Fibroblast of villous mesenchyme (primary cell): ENCODE measurements around the gene ABCA1. TPM values are rescaled to one million over a fixed set of nuclear protein-coding genes. Genes with fewer than 3 reads are reported as not detected.
"Not testable (repeated sequence)": the region's sequence is repeated elsewhere in the genome, so short reads cannot be mapped to it uniquely, and the experiment has no call there.

Source experiments
- DNase-seq: peaks from one replicate; pipeline ENCODE4 v3.0.0-alpha.2; 2010; ENCODE audit warnings: low read depth
- H3K4me3 ChIP-seq: 2 replicates; pipeline ENCODE4 v1.5.1; 2011; ENCODE audit warnings: low read depth, mild to moderate bottlenecking, low read length
- total RNA-seq: library from RNA; depleted of rRNA; stranded (reverse); fragments of >200 nt; gene quantifications from 2 replicates; pipeline ENCODE4 v1.2.3, GENCODE V29; 2012
- TF ChIP-seq, protein P1 (sequence below): IDR thresholded peaks from 2 replicates; pipeline ENCODE4 v1.5.1; 2012; ENCODE audit warnings: low read depth, mild to moderate bottlenecking, low read length; ENCODE audit not compliant: insufficient read depth

The ABCA1 gene
- total RNA-seq, 1 donor: 132 TPM

DNA sequence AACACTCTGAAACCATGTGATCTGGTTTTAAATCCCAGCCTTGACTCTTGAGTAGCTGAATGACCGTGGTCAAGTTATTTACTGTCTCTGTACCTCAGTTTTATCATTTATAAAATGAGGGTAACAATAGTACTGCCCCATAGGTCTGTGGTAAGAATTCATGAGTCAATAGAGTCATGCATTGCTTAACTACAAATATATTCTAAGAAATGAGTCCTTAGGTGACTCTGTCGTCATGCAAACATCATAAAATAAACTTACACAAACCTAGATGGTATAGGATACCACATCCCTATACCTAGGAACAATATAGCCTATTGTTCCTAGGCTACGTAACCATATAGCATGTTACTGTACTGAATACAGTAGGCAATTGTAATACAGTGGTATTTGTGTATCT, 20.3 kb upstream of the ABCA1 start:
- no peak overlapping the region for H3K4me3 ChIP-seq
- TF ChIP-seq, protein P1, sequence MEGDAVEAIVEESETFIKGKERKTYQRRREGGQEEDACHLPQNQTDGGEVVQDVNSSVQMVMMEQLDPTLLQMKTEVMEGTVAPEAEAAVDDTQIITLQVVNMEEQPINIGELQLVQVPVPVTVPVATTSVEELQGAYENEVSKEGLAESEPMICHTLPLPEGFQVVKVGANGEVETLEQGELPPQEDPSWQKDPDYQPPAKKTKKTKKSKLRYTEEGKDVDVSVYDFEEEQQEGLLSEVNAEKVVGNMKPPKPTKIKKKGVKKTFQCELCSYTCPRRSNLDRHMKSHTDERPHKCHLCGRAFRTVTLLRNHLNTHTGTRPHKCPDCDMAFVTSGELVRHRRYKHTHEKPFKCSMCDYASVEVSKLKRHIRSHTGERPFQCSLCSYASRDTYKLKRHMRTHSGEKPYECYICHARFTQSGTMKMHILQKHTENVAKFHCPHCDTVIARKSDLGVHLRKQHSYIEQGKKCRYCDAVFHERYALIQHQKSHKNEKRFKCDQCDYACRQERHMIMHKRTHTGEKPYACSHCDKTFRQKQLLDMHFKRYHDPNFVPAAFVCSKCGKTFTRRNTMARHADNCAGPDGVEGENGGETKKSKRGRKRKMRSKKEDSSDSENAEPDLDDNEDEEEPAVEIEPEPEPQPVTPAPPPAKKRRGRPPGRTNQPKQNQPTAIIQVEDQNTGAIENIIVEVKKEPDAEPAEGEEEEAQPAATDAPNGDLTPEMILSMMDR: no peak
- no peak for DNase-seq

DNA sequence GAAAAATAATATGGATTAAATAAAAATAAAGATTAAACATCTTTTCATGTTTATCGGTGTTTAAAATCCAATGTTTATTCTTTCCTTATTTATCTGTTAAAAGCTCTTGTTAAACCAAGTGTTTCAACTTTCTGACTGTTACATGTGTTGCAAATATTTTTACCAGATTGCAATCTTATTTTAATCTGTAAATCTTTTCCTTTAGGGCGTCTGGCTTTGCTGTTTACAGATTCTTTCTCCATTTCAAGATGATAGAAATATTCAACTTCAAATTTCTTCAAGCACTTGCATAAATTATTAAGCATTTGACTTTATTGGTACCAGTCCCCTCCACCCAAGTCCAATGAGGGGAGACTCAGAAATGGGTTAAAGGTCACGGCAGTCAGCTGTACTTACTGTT, 16.9 kb upstream of the ABCA1 start:
- no peak overlapping the region for H3K4me3 ChIP-seq
- TF ChIP-seq, protein P1: no peak
- peak; percentile 60 for DNase-seq

DNA sequence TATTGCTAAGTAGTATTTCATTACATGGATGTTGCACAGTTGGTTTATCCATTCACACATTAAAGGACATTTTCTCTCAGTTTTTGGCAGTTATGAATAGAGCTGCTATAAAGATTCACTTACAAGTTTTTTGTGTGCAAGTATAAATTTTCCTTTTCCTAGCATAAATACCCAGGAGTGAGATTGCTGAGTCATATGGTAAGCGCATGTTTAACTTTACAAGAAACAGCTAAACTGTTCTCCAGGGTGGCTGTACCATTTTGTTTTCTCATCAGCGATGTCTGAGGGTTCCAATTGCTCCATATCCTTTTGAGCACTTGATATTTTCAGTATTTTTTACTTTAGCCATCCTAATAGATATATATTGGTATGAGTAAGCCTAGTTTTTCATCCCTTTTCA, 16.4 kb upstream of the ABCA1 start:
- TF ChIP-seq, protein P1: no peak
- H3K4me3 ChIP-seq: no peak overlapping the region
- DNase-seq: peak; percentile 78

DNA sequence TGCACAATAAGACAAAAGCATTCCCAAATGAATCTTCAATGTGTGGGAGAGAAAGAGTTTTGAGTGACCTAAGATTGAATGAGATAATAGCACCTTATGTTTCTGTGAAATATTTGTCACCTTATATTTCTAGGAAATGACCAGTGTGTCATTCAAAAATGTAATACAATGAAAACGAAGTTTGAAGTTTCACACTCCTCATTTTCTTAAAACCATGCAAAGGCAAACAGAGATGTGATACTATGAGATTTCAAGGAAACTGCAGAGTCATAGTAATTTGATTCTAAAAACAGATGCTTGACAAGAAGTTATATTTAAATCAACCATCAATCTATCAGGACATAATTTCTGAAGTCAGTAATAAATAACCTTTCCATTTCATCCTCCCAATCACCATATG, 13.6 kb upstream of the ABCA1 start:
- TF ChIP-seq, protein P1: no peak
- no peak for DNase-seq
- no peak overlapping the region for H3K4me3 ChIP-seq

DNA sequence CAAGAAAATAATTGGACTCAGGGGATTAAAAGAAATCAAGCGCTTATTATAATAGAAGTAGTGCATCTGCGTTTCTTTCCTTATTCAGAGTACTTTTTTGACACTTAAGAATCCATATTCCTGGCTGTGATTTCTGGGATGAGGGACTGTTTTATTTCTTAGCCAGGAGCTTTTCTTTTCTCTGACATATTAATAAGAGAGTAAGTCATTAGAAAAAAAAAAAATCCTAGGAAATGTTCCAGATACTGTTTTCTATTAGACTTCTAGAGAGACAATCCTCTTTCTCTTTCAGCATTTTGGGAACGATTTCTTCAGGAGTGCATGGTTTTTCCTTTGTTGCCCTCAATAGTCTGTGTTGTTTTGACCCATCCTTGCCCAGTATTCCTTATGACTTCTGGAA, 8.3 kb upstream of the ABCA1 start:
- no peak for DNase-seq
- TF ChIP-seq, protein P1: no peak
- H3K4me3 ChIP-seq: no peak overlapping the region

DNA sequence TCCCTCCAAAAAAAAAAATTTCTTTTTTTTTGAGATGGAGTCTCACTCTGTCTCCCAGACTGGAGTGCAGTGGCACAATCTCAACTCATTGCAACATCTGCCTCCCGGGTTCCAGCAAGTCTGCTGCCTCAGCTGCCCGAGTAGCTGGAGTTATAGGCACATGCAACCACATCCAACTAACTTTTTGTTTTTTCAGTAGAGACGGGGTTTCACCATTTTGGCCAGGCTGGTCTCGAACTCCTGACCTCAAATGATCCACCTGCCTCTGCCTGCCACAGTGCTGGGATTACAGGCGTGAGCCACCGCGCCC, 7.5 kb upstream of the ABCA1 start:
- DNase-seq: peak; percentile 32
- not testable (repeated sequence) for H3K4me3 ChIP-seq

DNA sequence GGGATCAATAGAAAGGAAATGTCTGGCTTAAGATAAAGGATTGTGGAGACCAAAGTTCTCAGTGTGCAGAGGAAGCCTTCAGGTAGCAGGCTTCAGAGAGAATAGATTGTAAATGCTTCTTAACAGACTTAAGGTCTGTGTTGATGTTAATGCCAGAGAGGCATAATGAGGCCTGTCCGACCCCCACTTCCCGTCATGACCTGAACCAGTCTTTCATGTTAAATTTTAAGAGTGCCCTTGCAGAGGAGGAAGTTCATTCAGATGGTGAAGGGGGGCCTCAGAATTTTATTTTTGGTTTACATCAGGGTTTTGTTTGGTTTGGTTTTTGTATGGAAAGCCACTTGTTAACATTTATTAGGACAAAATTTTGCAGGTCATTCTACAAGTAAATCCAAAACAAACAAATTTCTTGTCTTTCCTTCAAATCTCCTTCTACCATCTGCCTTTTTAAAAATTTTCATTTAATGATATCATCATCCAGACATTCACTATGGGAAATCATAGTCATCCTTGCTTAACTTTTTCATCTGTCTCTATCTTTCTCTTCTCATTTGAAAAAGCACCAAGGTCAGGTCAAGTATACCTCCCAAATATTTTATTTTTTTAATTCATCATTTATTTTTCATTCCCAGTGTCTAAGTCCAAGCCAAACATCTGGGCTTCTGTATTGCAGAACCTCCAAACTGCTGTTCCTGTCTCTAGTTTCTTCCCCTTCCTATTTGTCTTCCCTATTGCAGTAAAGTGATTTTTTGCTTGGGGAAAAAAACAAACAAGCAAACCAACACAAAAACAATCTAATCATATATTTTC, 6.9 kb upstream of the ABCA1 start:
- TF ChIP-seq, protein P1: no peak
- H3K4me3 ChIP-seq: no peak overlapping the region
- DNase-seq: peak; percentile 50

DNA sequence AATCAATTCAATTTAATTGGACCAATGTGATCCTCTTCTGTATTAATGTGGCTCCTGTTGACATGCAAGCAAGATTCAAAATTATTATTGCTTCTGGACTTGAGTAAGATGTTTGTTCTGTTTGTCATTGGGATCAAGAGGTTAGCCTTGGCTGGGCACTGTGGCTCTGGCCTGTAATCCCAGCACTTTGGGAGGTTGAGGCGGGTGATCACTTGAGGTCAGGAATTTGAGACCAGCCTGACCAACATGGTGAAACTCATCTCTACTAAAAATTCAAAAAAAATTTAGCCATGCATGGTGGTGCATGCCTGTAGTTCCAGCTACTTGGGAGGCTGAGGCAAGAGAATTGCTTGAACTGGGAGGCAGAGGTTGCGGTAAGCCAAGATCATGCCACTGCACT, 5.1 kb upstream of the ABCA1 start:
- DNase-seq: not testable (repeated sequence)

More for the DNA sequence above, 5.1 kb upstream of the ABCA1 start:
- not testable (repeated sequence) for H3K4me3 ChIP-seq
